Dermis microvascular lymphatic vessel endothelial cell (primary cell): Measurements from ENCODE around the gene LYRM2. TPM values are rescaled to one million over a fixed set of nuclear protein-coding genes. Genes with fewer than 3 reads are reported as not detected.

ENCODE experiments used
- DNase-seq, 2 donors: peaks; one replicate each; pipeline versions ENCODE4 v3.0.0 to v3.0.0-alpha.2; 2010; ENCODE audit warnings: low read depth in 2 of 2
- total RNA-seq: library from RNA; depleted of rRNA; stranded (reverse); fragments of >200 nt; gene quantifications from 2 replicates; pipeline ENCODE4 v1.2.1, GENCODE V29; 2014

LYRM2 gene
- total RNA-seq, 1 donor from 2014 or later = 13.4 TPM

DNA sequence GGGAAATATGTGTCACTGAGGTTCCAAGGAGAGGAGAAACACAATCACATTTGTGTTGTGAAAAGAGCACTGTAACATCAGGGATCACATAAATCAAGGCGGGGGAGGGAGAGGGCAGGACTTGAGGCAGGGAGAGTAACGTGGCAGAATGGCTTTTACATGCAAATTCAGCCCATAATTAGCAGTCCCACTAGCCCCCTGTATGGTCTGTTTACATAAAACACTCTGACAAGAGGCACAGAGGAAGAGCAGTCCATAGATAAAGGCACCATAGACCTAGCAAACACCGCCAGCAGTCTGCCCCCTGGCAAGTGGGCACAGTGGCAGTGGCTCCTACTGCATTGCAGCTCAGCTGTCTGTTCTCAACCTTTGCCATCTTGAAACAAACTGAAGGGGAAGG is 82.7 kb downstream of the LYRM2 start:
- no peak for DNase-seq

DNA sequence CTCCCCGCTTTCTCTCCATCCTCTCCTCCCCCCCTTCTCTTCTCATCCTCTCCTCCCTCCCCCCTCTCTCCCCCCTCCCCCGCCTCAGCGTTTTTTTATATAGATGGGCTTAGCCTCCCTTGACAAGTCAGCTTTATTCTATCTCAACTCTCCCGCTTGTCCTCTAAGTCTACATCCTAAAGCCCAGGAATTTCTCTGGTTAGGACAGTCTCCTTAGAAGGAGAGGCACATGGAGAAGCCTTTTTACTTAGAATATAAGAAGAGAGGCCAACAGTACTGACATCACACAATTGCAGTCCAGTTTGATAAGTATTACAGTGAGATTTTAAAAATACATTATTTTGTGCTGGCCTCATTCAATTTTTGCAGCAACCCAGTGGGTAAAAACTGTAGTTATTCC is 83.5 kb downstream of the LYRM2 start:
- no peak for DNase-seq

DNA sequence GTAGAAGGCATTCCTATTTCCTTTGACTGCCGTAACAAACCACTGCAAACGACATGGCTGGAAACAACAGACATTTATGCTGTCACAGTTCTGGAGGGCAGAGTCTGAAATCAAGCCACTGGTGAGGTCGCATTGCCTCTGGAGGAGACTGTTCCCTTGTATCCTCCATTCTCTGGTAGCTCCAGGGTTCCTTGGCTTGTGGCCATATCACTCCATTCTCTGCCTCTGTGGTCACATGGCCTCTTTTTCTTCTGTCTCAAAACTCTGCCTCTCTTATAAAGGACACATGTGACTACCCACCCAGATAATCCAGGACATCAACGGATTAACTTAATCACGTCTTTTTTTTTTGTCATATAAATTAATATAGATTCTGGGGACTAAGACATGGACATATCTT is 84.4 kb downstream of the LYRM2 start:
- no peak for DNase-seq

DNA sequence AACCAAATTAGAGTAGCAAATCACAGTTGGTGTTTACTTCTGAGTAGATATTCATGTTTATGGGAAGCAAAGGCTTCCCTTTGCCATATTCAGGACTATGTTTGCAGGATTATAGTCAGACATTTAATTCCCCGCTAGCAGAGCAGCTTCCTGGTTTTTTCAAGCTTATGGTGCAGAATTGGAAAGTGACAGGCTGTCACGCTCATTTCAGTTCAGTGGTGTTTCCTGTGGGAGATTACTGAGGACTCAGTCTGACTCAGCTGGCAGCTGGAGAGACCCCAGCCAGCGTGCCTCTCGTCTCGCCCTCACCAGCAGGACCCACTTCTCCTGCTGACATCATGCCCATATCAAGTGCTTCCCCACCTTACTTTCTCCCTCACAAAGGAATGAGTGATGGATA is 85.1 kb downstream of the LYRM2 start:
- DNase-seq = no peak

DNA sequence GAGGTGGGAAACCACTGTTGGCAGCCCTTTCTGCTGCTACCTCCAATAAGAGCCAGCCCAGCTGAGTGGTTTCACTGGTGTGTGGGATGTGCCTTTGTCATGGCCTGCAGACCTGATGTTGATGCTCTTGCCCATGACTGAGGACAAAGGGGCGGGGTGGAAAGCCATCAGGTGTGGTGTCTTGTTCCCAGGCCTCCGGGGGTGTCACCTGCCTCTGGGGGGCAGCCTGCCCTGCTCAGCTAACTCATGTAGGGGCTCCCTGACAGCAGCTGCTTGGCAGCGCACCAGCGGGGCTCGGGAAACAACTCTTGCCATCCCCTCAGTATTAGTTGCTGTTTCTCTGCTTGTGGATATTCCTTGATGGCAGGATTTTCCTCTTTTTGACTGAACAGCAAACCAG is 91.3 kb downstream of the LYRM2 start:
- no peak for DNase-seq

DNA sequence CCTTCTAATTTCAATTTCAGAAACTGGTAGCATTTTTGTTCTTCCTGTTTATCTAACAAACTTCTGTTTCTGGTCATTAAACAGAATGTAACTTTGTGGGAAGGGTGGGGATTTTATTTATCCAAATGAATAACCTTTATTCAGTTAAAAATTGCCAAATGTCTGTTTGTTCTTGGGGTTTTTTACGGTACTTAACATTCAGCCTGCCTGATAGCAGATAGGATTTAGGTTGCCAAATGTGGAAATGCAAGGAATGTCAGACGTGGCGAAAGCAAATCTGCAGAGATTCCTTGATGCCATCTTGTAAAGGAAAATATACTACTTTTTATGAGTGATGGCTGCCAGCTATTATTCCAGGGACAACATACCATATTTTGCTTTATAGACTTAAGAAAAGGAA is 95.7 kb downstream of the LYRM2 start:
- no peak for DNase-seq

DNA sequence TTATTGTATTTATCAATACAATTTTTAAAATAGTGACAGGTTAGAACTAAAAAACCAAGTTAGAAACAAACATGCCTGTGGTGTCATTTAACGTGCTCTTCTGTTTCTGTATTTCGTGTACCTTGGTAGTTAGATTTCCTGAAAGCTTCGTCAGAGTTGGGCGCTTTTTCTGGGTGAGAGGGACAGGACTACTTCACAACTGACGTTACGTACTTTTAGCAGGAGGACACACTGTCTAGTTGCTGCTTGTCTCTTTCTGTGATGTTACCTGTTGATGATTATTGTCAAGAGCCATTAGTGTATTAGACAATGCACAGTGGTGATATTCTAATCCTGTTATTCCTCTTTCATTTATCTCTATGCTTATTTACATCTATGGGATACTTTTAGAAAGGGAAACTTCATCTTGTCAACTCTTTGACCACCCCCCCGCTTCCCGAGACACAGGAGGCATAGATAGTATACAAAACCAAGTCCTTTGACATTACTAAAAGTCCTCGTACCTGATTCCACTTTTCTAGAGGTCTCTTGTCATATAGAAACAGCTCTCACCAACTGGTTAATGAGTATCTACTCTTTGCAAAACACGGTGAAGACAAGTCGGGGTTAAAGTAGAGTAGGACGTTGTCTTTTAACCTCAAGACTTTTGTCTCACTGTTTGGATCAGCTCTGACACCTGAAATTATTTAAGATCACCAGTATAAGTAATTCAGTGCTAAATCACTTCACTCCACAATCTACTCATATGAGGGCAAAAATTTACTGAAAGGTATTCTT is 96.3 kb downstream of the LYRM2 start:
- DNase-seq = no peak

DNA sequence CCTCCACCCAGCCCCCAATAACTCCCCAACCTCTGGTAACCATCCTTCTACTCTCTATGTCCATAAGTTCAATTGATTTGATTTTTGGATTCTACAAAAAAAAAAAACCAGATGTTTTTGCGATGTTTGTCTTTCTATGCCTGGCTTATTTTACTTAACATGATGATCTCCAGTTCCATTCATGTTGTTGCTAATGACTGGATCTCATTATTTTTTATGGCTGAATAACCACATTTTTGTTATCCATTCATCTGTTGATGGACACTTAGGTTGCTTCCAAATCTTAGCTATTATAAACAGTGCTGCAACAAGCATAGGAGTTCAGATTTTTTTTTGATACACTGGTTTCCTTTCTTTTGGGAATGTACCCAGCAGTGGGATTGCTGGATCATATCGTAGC is 98.8 kb downstream of the LYRM2 start:
- no peak for DNase-seq

DNA sequence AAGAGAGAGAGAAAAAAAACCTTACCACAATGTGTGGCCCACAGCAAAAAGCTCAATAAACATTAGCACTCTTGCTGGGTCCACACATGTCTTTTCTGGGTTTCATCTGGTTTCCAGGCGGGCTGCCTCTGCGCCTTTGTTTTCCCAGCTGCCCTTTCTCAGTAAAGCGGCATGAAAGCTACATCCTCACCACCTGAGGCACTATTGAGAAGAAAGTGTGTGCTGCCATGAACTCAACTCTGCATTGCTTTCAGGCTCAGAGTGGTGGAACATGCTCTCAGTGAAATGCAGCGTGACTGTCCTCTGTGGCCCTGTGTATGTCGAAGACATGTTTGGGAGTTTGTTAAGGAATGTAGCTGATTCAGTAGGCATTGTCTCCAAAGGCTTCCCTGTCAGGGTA is 102.3 kb downstream of the LYRM2 start:
- DNase-seq = no peak

DNA sequence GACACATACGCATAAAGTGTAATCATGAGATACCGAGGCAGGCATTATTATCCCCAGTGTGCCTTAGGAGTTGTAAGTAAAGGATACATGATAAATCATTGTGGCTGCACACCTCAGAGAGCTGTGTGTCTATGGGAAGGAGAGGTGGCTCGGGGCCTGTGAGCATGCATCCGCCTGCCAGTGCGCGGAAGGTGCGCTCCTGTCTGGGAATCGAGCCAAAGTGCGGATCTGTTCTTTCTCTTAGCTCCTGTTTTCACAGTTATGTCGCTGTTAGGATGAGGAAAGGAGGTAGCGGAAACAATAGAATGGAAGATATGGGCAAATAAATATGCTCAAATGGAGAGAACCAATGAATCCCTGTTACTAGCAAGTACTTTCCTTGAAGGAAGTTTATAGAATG is 107.6 kb downstream of the LYRM2 start:
- no peak for DNase-seq

DNA sequence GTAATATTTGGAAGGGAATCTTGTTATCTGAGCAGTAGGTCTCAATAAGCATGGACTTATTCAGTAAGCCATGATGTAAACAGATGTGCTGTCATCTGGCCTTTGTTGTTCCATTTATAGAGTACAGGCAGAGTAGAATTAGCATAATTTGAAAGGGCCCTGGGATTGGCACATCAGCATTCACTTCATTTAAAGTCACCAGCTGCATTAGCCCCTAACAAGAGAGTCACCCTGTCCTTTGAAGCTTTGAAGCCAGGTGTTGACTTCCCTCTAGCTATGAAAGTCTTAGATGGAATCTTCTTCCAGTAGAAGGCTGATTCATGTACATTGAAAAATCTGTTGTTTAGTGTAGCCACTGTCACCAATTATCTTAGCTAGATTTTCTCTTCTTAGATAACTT is 109.7 kb downstream of the LYRM2 start:
- DNase-seq = no peak

DNA sequence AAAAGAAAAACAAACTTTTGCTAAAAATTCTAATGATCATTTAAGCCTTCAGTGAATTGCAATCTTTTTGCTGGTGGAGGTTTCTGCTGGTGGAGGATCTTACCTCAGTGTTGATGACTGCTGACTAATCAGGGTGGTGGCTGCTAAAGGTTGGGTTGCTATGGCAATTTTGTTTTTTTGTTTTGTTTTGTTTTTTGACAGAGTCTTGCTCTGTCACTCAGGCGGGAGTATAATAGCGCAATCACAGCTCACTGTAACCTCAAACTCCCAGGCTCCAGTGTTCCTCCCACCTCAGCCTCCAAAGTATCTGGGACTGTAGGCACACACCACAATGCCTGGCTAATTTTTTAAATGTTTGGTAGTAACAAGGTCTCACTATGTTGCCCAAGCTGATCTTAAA is 110.9 kb downstream of the LYRM2 start:
- DNase-seq = no peak

DNA sequence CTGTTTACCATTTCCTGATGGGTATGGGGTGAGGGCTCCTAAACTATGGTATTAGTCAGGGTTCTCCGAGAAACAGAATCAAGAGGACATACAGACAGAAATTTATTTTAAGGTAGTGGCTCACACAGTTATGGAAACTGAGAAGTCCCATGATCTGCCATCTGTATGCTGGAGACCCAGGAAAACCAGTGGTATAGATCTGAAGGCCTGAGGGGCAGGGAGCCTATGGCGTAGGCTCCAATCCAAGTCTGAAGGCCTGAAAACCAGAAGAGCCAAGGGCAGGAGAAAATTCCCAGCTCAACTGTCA is 112.0 kb downstream of the LYRM2 start:
- no peak for DNase-seq

DNA sequence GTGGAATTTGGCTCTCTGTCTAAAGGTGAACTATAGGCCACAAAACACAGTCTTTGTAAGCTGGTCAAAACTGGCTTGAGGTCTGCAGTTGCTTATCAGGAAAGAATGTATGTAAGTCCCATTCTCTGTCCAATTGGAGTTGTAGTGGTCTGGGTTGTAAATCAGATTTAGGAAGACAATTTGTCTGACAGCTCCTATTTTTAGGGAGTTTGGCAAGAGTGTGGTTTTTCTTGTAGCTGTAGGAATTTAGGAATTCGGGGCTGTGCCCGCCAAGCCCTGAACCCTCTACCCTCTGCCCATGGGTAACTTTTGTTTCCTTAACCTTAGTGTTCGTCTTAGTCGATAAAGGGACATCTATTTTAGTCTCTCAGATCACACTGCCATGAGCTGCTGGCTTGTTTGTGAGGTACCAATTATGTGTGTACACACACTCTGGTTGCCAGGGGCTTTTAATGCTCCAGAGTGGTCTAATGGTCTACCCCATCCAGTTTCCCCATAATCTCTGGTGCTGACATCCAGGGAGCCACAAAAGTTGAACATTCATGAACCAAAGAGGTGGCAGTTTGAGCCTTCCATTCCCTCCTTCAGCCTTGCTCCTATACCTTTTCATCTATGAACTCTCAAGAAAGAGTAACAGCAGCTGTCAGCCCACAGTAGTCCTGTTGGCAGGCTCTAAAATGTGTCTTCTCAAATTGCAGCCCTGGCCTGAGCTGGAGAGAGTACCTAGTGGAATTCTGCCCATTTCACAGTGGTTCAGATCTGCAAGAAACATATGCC is 112.6 kb downstream of the LYRM2 start:
- no peak for DNase-seq

DNA sequence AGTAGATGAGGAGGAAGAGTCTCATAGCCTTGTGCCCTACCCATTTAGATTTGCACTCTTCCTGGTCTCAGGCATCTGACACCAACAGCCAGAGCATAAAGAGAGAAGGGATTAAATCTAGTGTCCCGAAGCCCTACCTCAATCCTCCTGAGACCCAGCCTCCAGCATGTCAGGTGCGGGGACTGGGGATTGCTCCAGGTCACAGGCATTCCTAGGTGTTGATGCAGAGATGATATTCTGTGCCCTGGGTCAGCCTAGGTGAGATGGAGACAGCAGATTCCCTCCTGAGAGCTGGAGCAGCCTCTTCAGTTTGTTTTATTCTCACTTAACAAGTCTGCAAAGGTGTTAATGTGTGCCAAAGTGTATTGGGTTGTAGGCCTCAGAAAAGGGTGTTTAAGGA is 115.8 kb downstream of the LYRM2 start:
- DNase-seq = no peak

DNA sequence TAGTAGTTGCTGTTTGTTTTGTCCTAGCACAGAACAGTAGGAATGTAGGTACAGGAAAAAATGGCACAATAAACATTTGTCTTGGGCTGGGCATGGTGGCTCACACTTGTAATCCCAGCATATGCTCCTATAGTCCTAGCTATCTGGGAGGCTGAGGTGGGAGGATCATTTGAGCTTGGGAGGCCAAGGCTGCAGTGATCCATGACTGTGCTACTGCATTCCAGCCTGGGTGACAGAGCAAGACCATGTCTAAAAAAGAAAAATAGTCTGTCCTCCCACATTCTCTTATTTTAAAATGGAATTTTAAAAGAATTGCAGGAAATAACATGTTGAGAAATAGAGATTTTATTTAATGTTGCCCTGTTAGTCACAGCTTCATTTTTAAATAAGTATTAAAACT is 117.8 kb downstream of the LYRM2 start:
- DNase-seq = no peak

DNA sequence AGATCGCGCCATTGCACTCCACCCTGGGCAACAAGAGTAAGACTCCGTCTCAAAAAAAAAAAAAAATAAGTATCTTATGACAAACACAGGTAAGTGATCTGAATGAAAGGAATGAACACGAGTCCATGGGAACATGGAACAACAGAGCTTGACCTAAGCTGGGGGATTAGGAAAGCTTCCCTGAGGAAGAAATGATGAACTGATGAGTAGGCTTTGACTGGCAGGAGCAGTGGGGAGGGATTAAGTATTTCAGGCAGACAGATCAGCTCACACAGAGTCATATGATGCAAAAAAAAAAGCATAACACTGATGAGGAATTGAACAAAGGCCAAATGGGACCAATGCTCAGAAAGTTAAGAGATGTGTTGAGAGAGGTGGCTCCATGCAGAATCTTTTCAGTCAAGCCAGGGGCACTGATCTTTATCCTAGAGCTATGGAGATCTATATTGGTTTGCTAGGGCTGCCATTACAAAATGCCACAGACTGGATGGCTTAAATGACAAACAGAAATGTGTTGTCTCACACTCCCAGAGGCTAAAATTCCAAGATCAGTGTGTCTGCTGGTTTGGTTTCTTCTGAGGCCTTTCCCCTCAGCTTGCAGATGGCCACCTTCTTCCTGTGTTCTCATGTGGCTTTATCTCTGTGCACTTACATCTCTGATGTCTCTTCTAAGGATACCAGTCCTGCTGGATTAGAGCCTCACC is 120.0 kb downstream of the LYRM2 start:
- no peak for DNase-seq

Other genes with a start within 250 kb of the LYRM2 start
- gene RRAGD, start 226.5 kb downstream of the LYRM2 start, total RNA-seq = 0.26 and 0.76 TPM in 2 replicates
- gene ANKRD6, start 205.6 kb downstream of the LYRM2 start, total RNA-seq = 4.9 and 14.4 TPM in 2 replicates
- 19.2 and 19.8 TPM in 2 replicates for gene MDN1, start 181.0 kb upstream of the LYRM2 start, total RNA-seq
- gene CASP8AP2, start 191.1 kb upstream of the LYRM2 start, total RNA-seq = 8.7 and 10.0 TPM in 2 replicates